ENCODE measurements around the gene PLXND1.

The PLXND1 gene

DNA sequence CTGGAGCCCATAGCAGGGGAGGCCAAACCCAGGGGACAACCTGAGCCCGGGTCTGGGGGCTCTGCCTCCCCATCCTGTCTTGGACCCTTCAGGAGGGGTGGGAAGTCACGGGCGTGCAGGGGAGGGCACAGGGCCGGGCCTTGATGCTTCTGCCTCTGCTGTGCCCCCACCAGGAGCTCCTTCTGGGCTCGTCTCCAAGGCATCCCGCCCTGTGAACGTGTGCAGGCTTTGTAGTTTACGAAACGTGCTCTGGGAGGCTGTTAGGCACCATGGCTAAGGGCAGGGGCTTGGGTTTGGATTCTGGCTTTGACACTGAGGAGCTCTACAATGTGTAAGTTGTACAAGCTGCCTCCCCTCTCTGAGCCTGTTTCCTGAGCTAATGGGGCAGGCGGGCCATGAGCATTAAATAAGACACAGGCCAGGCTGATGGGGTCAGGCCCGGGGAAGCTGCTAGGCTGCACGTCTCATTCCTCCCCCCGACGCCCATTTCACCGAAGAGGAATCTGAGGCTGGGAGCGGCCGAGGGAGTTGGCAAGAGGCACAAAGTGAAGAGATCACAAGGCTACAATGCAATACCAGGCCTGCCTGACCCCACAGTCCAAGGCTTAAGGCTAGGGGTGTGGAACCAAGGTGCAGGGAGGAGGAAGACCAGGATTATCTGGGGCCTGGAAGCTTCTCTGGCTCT, 19.6 kb downstream of the PLXND1 start:
- in situ Hi-C loops (cut with MboI; ENCODE audit: low pct_unique_long_range_greater_than_20kb, low sequenced_read_pairs, unreplicated experiment) = no loop called here
- no peak for DNase-seq (ENCODE audit: low spot score)
- TF ChIP-seq, protein P1, sequence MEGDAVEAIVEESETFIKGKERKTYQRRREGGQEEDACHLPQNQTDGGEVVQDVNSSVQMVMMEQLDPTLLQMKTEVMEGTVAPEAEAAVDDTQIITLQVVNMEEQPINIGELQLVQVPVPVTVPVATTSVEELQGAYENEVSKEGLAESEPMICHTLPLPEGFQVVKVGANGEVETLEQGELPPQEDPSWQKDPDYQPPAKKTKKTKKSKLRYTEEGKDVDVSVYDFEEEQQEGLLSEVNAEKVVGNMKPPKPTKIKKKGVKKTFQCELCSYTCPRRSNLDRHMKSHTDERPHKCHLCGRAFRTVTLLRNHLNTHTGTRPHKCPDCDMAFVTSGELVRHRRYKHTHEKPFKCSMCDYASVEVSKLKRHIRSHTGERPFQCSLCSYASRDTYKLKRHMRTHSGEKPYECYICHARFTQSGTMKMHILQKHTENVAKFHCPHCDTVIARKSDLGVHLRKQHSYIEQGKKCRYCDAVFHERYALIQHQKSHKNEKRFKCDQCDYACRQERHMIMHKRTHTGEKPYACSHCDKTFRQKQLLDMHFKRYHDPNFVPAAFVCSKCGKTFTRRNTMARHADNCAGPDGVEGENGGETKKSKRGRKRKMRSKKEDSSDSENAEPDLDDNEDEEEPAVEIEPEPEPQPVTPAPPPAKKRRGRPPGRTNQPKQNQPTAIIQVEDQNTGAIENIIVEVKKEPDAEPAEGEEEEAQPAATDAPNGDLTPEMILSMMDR (IDR thresholded peaks at IDR 0.05; ENCODE audit: extremely low read depth, insufficient read depth, missing control alignments) = no peak

DNA sequence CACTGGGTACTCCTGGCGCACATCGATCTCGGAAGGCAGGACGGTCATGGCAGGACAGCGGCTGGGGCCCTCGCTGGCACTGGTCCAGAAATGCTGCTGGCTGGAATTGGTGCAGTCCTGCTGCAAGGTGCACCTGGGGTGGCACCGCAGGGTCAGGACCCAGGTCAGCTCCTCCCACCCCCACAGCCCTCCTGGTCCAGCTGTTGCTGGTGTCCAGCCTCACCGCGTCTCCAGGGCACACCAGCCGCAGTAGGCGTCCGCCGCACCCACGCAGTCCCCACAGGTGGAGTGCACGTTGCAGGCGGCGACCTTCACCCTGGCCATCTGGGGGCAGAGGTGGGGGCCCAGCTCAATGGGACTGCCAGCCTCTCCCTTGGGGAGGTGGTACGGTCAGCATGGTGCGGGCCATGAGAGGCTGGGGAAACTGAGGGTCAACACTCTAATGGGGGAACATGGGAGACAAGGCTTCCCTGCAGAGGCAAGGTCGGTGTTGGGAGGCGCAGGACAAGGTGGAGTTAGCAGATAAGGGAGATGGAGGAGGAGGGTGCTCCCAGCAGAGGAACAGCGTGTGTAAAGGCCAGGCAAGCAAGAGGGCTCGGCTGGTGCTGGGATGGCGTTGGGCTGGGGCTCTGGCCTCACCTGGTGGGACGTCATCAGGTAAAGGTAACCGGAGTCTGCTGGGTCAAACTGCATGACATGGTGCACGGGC, 20.4 kb downstream of the PLXND1 start:
- TF ChIP-seq, protein P1 (IDR thresholded peaks at IDR 0.05; ENCODE audit: extremely low read depth, insufficient read depth, missing control alignments) = no peak
- in situ Hi-C loops (cut with MboI; ENCODE audit: low pct_unique_long_range_greater_than_20kb, low sequenced_read_pairs, unreplicated experiment) = no loop called here
- DNase-seq (ENCODE audit: low spot score) = no peak

DNA sequence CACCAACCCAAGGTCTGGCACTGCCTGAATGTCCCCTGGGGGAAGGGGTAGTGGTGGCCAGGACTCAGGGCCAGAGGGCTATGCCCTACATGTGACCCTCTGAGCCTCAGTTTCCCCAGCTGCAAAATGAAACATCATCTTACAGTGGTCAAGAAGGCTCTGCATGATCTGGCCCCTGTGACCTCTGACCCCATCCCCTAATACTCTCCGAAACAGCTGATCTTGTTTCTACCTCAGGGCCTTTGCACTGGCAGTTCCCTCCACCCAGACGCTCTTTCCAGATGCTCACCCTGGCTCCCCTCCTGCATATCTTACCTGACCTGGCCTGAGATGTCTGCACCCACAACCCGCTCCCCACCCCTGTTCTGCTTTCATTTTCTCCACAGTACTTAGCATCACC, 21.8 kb downstream of the PLXND1 start:
- no peak for DNase-seq (ENCODE audit: low spot score)
- TF ChIP-seq, protein P1 (IDR thresholded peaks at IDR 0.05; ENCODE audit: extremely low read depth, insufficient read depth, missing control alignments) = no peak
- in situ Hi-C loops (cut with MboI; ENCODE audit: low pct_unique_long_range_greater_than_20kb, low sequenced_read_pairs, unreplicated experiment) = no loop called here

DNA sequence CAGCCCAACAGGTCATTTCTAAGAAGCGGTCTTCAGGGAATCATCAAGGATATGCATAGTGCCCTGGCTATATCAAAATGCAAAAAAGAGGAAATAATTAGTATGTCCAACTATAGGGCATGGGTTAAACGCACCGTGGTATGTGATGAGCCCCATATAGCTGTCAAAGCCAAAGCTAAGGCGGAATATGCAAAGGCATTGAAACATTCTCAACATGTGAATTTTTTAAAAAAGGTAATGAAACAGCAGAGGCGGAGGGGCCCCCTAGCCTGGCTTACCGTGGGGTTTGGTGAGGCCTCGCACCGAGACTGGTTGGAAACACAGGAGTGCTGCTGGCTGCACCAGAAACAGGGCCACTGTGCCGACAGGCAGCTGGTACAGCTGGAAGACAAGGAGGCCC, 23.2 kb downstream of the PLXND1 start:
- TF ChIP-seq, protein P1 (IDR thresholded peaks at IDR 0.05; ENCODE audit: extremely low read depth, insufficient read depth, missing control alignments) = no peak
- in situ Hi-C loops (cut with MboI; ENCODE audit: low pct_unique_long_range_greater_than_20kb, low sequenced_read_pairs, unreplicated experiment) = no loop called here
- DNase-seq (ENCODE audit: low spot score) = no peak

DNA sequence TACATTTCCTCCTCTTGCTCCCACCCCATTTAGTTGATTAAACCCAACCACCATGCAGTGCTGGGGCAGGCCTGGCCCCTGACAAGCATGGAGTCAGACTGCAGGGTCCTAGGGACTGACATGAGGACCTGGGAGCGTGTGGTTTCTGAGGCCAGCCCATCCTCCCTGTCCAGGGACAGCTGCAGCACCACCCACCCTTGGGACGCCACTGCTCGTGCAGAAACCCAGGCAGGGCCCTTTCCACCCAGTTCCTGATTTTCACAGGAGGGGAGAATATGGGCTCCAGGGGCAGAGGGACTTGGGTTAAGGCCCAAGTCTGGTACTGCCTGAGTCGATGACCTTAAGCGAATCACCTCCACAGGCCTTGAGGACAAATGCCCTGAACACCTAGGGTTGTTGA, 23.7 kb downstream of the PLXND1 start:
- DNase-seq (ENCODE audit: low spot score) = no peak
- in situ Hi-C loops (cut with MboI; ENCODE audit: low pct_unique_long_range_greater_than_20kb, low sequenced_read_pairs, unreplicated experiment) = no loop called here
- TF ChIP-seq, protein P1 (IDR thresholded peaks at IDR 0.05; ENCODE audit: extremely low read depth, insufficient read depth, missing control alignments) = no peak

DNA sequence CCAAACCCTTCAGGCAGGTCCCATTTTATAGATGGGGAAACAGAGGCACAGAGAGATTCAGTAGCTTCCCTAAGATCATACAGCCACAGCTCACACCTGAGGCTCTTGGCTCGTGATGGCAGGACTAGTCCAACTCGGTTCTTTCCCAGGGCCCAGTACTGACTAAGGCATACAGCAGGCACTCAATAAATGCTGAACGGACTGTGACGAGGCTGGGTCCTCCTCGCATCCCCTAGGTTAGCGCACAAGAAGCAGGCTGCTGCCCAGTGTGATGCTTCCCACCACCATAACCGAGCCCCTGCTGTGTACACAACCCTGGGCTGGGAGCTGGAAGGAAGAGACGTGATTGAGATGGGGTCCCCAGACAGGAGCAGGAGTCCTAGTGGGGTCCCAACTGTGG, 24.9 kb downstream of the PLXND1 start:
- TF ChIP-seq, protein P1 (IDR thresholded peaks at IDR 0.05; ENCODE audit: extremely low read depth, insufficient read depth, missing control alignments) = no peak
- in situ Hi-C loops (cut with MboI; ENCODE audit: low pct_unique_long_range_greater_than_20kb, low sequenced_read_pairs, unreplicated experiment) = no loop called here
- no peak for DNase-seq (ENCODE audit: low spot score)

Data from GM13977 (cell line).